ENCODE measurements around the gene ACAP3.

DNA sequence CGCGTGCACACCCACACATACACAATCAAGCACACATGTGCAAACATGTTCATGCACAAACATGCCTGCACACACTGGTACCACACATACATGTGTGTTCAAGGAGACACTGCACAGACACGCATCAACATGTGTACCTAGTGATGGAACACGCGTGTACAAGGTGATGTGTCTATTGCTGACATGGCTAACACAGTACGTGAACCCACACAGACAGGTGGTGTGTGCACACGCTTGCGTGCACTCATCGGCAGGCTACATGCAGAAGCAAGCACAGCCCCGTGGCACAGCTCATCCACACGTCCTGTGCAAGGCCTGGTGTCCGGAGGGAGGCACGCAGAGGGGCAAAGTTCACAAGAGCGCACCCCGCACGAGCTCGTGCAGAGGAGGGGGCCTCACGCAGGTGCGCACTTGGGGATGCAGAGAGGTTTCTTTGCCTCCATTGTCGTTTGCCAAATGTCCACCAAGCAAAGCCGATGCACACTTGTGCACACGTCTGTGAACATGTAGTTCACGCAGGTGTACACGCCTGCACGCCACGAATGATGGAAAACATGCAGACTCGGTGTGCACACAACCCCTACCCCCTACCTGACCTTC lies 969 bp downstream of the ACAP3 start:
- TF ChIP-seq POLR2A (IDR thresholded peaks at IDR 0.05): no peak
- TF ChIP-seq, protein P1, sequence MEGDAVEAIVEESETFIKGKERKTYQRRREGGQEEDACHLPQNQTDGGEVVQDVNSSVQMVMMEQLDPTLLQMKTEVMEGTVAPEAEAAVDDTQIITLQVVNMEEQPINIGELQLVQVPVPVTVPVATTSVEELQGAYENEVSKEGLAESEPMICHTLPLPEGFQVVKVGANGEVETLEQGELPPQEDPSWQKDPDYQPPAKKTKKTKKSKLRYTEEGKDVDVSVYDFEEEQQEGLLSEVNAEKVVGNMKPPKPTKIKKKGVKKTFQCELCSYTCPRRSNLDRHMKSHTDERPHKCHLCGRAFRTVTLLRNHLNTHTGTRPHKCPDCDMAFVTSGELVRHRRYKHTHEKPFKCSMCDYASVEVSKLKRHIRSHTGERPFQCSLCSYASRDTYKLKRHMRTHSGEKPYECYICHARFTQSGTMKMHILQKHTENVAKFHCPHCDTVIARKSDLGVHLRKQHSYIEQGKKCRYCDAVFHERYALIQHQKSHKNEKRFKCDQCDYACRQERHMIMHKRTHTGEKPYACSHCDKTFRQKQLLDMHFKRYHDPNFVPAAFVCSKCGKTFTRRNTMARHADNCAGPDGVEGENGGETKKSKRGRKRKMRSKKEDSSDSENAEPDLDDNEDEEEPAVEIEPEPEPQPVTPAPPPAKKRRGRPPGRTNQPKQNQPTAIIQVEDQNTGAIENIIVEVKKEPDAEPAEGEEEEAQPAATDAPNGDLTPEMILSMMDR (IDR thresholded peaks at IDR 0.05 in 4 of 5, conservative IDR thresholded peaks at IDR 0.05 in 1 of 5): no peak

Data from gastrocnemius medialis (tissue), 4 donors.